Natural killer cell (primary cell): ENCODE results near the gene WSB1. TPM values are rescaled to one million over a fixed set of nuclear protein-coding genes. Genes with fewer than 3 reads are reported as not detected.
A peak's percentile ranks its signal among the peaks of the same experiment; 100 is the strongest.

Experiments used
- ATAC-seq, 3 donors: fragments of 150-1000 bp in 2 of 3; fragments of 200-7000 bp in 1 of 3; cut with Tn5 transposase; 1 replicate in 1 of 3; 2 replicates in 2 of 3; pipeline ENCODE4 v1.10.0; 2021; ENCODE audit warnings: mild to moderate bottlenecking in 2 of 3, moderate library complexity in 2 of 3
- DNase-seq, 2 donors: peaks; one replicate each; pipeline versions ENCODE4 v3.0.0 to v3.0.0-alpha.2; 2013 to 2021; ENCODE audit warnings: mixed read lengths in 1 of 2
- H3K27ac ChIP-seq: one replicate; pipeline ENCODE4 v1.5.1; 2013; ENCODE audit warnings: mild to moderate bottlenecking, low read length
- H3K27me3 ChIP-seq: one replicate; pipeline ENCODE4 v1.6.1; 2013; ENCODE audit warnings: low read length; ENCODE audit not compliant: control insufficient read depth, insufficient read depth
- H3K36me3 ChIP-seq: one replicate; pipeline ENCODE4 v1.6.1; 2013; ENCODE audit warnings: low read length; ENCODE audit not compliant: control insufficient read depth, insufficient read depth
- H3K4me1 ChIP-seq: one replicate; pipeline ENCODE4 v1.6.1; 2013; ENCODE audit warnings: low read length; ENCODE audit not compliant: control insufficient read depth, insufficient read depth
- H3K4me3 ChIP-seq: one replicate; pipeline ENCODE4 v1.5.1; 2013; ENCODE audit warnings: low read length
- H3K9me3 ChIP-seq: one replicate; pipeline ENCODE4 v1.6.1; 2013; ENCODE audit warnings: low read length; ENCODE audit not compliant: control insufficient read depth, insufficient read depth
- H3K27ac Mint-ChIP-seq, 2 donors: one replicate each; pipeline ENCODE4 v1.8.0; 2022; ENCODE audit warnings: mild to moderate bottlenecking in 2 of 2, mixed read lengths in 2 of 2, moderate library complexity in 1 of 2
- H3K27me3 Mint-ChIP-seq, 2 donors: one replicate each; pipeline ENCODE4 v1.8.0; 2022; ENCODE audit warnings: low read depth in 2 of 2, mixed read lengths in 2 of 2
- H3K36me3 Mint-ChIP-seq: one replicate; pipeline ENCODE4 v1.8.0; 2022; ENCODE audit warnings: mixed read lengths
- H3K4me1 Mint-ChIP-seq, 2 donors: one replicate each; pipeline ENCODE4 v1.8.0; 2022; ENCODE audit warnings: mixed read lengths in 2 of 2
- H3K4me3 Mint-ChIP-seq: one replicate; pipeline ENCODE4 v1.8.0; 2022; ENCODE audit warnings: mild to moderate bottlenecking, moderate library complexity, mixed read lengths
- H3K9me3 Mint-ChIP-seq, 2 donors: one replicate each; pipeline ENCODE4 v1.8.0; 2022; ENCODE audit warnings: mixed read lengths in 2 of 2
- CTCF ChIP-seq: fragments of 200-600 bp; IDR thresholded peaks from one replicate; pipeline ENCODE4 v1.8.0; 2022; ENCODE audit warnings: antibody characterized with exemption
- WGBS: methylation state at CpG from one replicate; pipeline ENCODE4 v1.1.7; 2013; ENCODE audit warnings: missing lambda C conversion rate; ENCODE audit not compliant: insufficient coverage; 5-methylcytosine and 5-hydroxymethylcytosine counted together
- intact Hi-C: fragments of 100-400 bp; cut with micrococcal nuclease; formaldehyde crosslinking; loops from one replicate; pipeline ENCODE4 v1.14.2; 2022
- total RNA-seq, 4 donors: library from RNA; stranded (reverse); fragments of 120-200 nt in 1 of 4; gene quantifications; one replicate each; pipeline versions ENCODE4 v1.2.3 to v1.2.4, GENCODE V29; 2013 to 2022

Gene WSB1
- total RNA-seq, 3 donors from 2014 or later (not counting 1 experiment from before 2014, with no cell fraction given) = 124 to 205 (median 187) TPM

DNA sequence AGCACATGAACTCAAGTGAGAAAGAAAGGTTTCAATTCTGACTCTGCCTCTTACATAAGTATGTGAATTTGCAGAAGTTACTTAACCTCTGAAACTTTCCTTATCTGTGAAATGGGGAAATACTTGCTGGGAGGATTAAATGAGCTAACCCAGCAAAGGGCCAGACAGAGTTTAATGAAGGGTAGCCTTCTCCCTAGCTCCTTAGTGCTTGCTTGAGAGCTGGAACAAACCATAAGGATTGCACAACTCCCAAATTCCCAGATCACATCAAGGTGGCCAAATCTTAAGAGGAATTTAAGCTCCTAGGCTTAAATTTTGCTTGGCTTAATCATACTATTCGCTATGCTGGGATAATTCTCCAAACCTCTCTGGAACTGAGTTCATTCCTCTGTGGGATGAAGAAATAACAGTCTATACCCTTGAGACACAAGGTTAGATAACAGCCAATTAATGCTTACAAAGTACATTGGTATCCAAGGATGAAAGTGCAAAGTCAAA, 11.8 kb upstream of the WSB1 start:
- no peak overlapping the region for H3K4me3 ChIP-seq
- DNase-seq = no peak
- peak overlapping the region in 1 of 2 donors; percentile 3 for H3K27ac Mint-ChIP-seq
- peaks cover 20% of the 10 kb centered on the region for H3K4me1 ChIP-seq
- H3K9me3 Mint-ChIP-seq = no peaks in the 10 kb centered on the region
- no peaks in the 10 kb centered on the region for H3K9me3 ChIP-seq
- ATAC-seq = peak in 1 of 3 donors; percentile 24
- no peak for TF ChIP-seq CTCF
- H3K27me3 ChIP-seq = no peaks in the 10 kb centered on the region
- no peaks in the 10 kb centered on the region for H3K36me3 ChIP-seq
- H3K27me3 Mint-ChIP-seq = no peaks in the 10 kb centered on the region
- WGBS = 100% methylated on average over 1 of the region's 1 CpG
- intact Hi-C loops = no loop called here
- no peak overlapping the region for H3K4me3 Mint-ChIP-seq
- no peaks in the 10 kb centered on the region for H3K36me3 Mint-ChIP-seq
- peaks cover 0 to 4% of the 10 kb centered on the region in 2 donors for H3K4me1 Mint-ChIP-seq
- H3K27ac ChIP-seq = peak overlapping the region; percentile 50

- H3K4me1 Mint-ChIP-seq = peaks cover 0 to 4% of the 10 kb centered on the region in 2 donors
- H3K27ac ChIP-seq = peak overlapping the region; percentile 57
- H3K27me3 Mint-ChIP-seq = no peaks in the 10 kb centered on the region
- no peak overlapping the region for H3K4me3 Mint-ChIP-seq
- H3K27me3 ChIP-seq = no peaks in the 10 kb centered on the region
- DNase-seq (no peak), ATAC-seq (no peak)
- no peaks in the 10 kb centered on the region for H3K9me3 Mint-ChIP-seq
- TF ChIP-seq CTCF = no peak
- peaks cover 20% of the 10 kb centered on the region for H3K4me1 ChIP-seq
- H3K9me3 ChIP-seq = no peaks in the 10 kb centered on the region
- no peak overlapping the region for H3K27ac Mint-ChIP-seq
- H3K4me3 ChIP-seq = no peak overlapping the region
- intact Hi-C loops = no loop called here
- no peaks in the 10 kb centered on the region for H3K36me3 ChIP-seq
- no peaks in the 10 kb centered on the region for H3K36me3 Mint-ChIP-seq
Observed at GRCh38 chr17:27283060-27283459, 10.9 kb upstream of the WSB1 start.

DNA sequence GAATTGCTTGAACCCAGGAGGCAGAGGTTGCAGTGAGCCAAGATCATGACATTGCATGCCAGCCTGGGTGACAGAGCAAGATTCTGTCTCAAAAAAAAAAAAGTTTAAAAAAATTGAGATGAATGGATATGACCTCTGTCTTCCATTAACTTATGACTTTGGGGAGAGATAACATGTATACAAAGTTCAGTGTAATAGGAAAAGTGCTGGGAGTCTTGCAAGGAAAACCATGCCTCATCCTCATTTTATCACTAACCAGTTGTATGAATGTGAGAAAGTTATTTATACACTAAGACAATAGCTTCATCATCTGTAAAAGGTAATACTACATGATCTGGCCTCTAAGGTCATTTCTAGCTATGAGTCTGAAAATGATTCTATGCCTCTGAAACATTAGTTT, 10.2 kb upstream of the WSB1 start:
- TF ChIP-seq CTCF = no peak
- DNase-seq (no peak), ATAC-seq (no peak)
- H3K27ac ChIP-seq = peak overlapping the region; percentile 57
- H3K9me3 ChIP-seq = no peaks in the 10 kb centered on the region
- H3K9me3 Mint-ChIP-seq = no peaks in the 10 kb centered on the region
- peaks cover 20% of the 10 kb centered on the region for H3K4me1 ChIP-seq
- intact Hi-C loops = no loop called here
- H3K27ac Mint-ChIP-seq = no peak overlapping the region
- H3K27me3 Mint-ChIP-seq = no peaks in the 10 kb centered on the region
- H3K4me3 ChIP-seq = no peak overlapping the region
- no peak overlapping the region for H3K4me3 Mint-ChIP-seq
- H3K36me3 ChIP-seq = no peaks in the 10 kb centered on the region
- peaks cover 0 to 4% of the 10 kb centered on the region in 2 donors for H3K4me1 Mint-ChIP-seq
- no peaks in the 10 kb centered on the region for H3K36me3 Mint-ChIP-seq
- no peaks in the 10 kb centered on the region for H3K27me3 ChIP-seq

GRCh38 chr17:27284811-27285415, 9.0 kb upstream of the WSB1 start:
- intact Hi-C loops = no loop called here
- WGBS = 62% methylated on average over 5 of the region's 5 CpGs
- no peak for ATAC-seq
- Histone ChIP-seq H3K27ac (no peak overlapping the region), H3K4me3 (no peak overlapping the region), H3K27me3 (no peaks in the 10 kb centered on the region), H3K9me3 (no peaks in the 10 kb centered on the region), H3K4me1 (peaks cover 24% of the 10 kb centered on the region), H3K36me3 (no peaks in the 10 kb centered on the region)
- Mint-ChIP-seq H3K27ac (no peak overlapping the region), H3K9me3 (no peaks in the 10 kb centered on the region), H3K4me1 (peaks cover 3 to 6% of the 10 kb centered on the region in 2 donors), H3K36me3 (no peaks in the 10 kb centered on the region), H3K4me3 (no peak overlapping the region), H3K27me3 (no peaks in the 10 kb centered on the region)
- no peak for TF ChIP-seq CTCF
- no peak for DNase-seq
